ENCODE measurements around the gene GABRB2.
"Not testable (repeated sequence)": the region's sequence is repeated elsewhere in the genome, so short reads cannot be mapped to it uniquely, and the experiment has no call there.

Gene GABRB2

GRCh38 chr5:161546470-161547301 lies at the start of gene GABRB2:
GABRB2 (minus strand) TSS chr5:161546725; CDS start chr5:161546643, 82 bp downstream.
- DNase-seq, result no peak

DNA sequence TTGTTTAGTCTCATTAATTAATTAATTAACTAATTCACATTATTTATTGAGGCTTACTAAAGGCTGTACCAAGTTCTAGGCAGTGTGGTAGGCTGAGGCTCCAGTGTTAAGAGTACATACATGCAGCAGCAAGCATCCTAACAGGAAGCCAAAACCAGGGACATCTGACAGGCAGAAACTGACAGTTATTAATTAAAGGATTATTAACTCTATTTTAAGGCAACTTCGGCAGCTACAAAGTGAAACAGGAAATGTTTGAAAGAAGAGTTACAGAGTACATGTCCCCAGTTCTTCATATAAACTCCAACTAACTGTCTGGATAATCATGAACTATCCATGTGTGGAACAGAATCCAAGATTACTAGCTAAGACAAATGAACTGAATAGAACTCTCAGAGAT lies 39.3 kb upstream of the GABRB2 start:
- DNase-seq, result no peak

- DNase-seq, result no peak
Measured at GRCh38 chr5:161580621-161581020, 34.1 kb upstream of the GABRB2 start.

DNA sequence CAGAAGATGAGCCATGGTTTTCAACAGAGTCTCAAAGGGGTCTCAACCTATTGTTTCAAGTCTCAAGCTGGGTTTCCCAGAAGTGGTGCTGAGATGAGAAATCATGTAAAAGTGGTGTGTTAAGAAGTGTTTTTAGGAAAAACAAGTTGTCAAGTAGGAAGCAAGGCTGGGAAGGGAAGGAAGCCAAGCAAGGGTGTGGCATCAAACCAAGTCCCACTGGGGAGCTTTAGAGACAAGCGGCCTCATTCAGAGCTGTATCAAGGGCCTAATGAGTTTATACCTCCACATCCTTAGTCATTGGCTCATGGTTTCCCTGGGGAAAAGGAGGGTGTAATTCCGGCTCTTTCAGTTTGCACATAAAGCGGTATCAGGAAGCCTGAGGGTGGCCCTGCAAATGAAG lies 26.4 kb upstream of the GABRB2 start:
- DNase-seq, result no peak

GRCh38 chr5:161566081-161566480 lies 19.6 kb upstream of the GABRB2 start:
- DNase-seq, result no peak

DNA sequence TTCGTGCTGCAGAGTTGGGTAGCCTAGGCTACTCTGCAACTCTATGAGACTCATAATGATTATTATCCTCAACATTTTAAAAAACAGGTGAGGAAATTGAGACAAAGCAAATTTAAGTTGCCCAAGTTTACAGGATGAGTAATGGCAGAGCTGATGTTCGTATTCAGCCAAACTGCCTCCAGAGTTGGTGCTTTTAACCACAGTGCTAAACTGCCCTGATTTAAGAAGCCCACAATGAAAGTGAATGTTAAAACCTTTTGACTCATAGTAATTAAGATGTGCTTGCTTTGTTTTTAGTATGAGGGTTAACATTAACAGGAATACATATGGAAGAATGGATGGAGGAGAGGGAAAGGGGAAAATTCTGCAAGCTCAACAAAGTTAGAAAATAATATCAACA lies 15.9 kb upstream of the GABRB2 start:
- no peak for DNase-seq

GRCh38 chr5:161549106-161549505 lies 2.6 kb upstream of the GABRB2 start:
- no peak for DNase-seq

DNA sequence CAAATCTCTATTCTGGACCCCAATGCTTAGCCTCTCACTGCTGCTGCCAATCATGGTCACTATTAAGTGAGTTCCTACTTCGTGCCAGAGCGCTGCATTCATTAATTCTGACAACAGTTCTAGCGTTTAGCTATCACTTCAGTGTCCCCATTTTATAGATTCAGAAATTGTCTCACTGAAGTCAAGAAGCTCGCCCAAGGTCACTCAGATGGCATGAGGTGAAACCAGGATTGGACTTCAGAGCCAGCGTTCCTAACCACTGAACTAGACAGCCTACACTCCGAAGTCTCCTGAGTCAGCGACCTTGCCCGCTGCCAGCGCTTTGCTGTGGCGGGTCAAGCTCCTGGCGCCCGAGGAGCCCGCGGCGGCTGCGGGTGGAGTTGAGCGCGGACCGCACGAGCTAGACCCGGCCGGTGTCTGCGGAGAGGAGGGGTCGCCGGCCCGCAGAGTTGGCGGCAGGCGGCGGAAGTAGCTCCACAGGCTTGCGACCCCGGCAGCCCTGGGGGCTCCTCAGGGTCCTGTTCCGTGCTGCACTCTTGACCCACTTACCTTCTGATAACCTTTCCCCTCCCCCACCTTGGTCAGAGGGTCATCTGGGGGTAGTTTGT lies 2.1 kb upstream of the GABRB2 start:
- DNase-seq, result no peak

DNA sequence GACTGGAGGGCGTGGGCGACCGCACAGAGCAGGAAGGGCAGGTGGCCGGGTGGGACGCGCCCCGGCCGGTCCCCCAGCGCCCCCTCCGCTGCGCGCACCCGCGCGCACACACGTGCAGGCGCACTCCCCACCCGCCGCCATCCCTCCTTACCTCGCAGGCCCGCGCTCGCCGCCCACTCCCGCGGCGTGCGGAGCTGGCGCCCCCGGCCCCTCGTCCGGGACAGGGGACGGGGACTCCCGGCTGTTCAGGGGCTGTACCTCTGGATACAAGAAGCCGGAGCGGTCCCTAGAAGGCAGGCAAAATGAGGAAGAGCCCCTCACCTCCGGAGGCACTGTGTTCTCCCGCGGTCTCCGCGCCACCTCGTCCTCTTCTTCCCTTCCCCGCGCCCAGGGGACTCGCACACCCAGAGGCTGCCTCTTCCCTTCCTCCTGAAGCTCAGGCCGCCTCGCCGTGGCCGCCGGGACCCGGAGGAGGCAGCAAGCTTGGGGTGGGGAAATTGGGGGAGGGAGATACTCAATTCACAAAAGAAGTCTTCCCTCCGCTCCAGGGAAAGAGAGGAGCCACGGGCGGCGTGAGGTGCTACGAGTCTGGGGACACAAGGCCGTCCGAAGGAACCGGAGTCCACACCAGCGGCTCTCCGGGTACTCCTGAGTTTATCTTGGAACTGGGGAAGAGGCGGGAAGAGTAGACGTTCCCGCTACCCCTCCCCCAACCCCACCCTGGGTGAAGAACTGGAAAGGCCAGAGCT lies 1.4 kb upstream of the GABRB2 start:
- DNase-seq, result no peak

DNA sequence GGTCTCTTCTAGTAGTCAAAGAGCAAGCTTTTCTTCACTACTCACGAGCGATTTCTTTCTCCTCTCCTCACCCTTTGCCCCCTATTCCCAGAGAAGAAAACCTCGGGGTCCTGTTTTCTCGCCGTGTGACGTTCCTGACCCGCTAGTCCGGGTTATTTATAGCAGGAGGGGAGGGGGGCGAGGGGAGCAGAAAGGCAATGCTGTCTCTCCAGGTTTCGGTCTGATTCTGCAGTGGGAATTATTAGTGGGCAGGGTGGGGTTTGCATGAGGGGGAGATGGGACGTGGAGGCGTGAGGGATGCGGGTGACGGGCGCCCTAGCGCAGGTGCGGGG lies 847 bp upstream of the GABRB2 start:
- no peak for DNase-seq

- DNase-seq, result no peak
Measured at GRCh38 chr5:161546095-161546469, 443 bp downstream of the GABRB2 start.

DNA sequence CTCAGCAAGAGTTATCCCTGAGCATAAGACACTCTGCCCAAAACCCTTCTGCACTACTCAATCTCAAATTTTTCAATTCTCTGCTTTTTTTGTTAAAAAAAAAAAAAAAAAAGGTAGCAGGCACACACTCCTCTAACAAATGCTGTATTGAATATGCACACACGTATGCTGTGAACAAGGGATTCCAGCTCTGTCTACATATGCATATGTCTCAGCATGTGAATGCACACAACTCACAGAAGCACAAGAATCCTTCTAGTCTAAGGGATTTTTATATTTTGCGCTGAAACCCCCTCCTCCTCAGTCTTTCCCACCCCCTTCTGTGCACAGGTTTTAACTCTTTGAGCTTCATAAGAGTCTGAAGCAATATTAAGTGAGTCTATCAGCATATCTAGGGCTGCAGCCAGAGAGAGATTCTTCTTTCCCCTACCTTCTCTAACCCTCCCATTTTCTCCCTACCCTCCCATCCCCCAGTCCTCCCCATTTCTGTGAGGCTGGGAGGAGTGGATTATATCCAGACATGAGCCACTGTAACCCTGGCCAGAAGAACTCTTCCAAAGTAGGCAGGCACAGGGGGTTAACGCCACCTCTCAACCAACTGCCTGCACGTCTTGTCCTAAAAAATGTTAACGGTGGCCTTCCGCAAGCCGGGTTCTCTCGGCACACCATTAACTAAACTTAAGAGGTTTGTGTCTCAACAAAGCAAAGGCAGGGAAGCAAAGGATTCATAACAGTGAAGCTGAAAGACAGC lies 1.0 kb downstream of the GABRB2 start:
- no peak for DNase-seq

- DNase-seq, result no peak
Measured at GRCh38 chr5:161544350-161544765, 2.2 kb downstream of the GABRB2 start.

DNA sequence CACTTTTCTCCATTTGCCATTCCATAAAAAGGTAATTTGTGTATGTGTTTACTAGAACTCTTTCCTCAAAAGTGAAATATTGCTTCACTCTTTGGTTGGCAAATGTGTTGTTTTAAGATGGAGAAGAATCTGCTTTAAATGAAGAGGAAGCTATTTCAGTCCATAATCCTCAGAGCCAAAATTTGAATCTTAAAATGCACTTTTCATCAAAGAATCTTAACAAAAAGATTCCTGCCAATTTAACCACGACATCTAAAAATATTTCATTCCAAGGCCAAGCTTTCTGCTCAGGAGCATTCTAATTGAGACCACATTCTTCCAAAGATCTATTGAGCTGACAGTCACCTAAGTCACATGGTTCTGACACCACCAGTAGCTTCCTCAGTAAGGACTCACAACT lies 7.5 kb downstream of the GABRB2 start:
- DNase-seq, result no peak

DNA sequence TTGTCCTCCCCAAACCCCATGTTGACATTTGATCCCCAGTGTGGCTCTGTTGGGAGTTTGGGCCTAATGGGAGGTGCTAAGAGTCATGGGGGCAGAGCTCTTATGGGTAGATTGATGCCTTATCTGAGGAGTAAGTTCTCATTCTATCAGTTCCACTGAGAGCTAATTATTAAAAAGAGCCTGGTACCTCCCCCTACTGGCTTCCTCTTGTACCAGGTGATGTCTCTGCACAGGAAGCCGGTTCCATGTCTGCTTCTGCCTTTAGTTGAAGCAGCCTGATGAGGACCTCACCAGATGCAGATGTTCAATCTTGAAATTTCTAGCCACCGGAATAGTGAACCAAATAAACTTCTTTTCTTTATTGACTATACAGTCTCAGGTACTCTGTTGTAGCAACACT lies 10.8 kb downstream of the GABRB2 start:
- DNase-seq, result no peak

GRCh38 chr5:161530700-161531099 lies 15.8 kb downstream of the GABRB2 start:
- DNase-seq, result no peak

- DNase-seq, result no peak
Measured at GRCh38 chr5:161513942-161514341, 32.6 kb downstream of the GABRB2 start.

GRCh38 chr5:161507591-161507990 lies 38.9 kb downstream of the GABRB2 start:
- no peak for DNase-seq

DNA sequence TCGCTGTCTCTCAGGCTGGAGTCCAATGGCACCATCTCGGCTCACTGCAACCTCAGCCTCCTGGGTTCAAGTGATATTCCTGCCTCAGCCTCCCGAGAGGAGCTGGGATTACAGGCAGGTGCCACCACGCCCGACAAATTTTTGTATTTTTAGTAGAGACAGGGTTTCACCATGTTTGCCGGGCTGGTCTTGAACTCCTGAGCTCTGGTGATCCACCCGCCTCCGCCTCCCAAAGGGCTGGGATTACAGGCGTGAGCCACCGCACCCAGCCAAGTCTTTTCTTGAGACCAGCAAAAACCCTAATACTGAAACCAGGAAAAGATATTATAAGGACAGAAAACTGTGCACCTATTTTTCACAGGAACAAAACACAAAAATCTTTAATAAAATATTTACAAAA lies 41.4 kb downstream of the GABRB2 start:
- not testable (repeated sequence) for DNase-seq

GRCh38 chr5:161498531-161498930 lies 48.0 kb downstream of the GABRB2 start:
- DNase-seq, result no peak

GRCh38 chr5:161483721-161484120 lies 62.8 kb downstream of the GABRB2 start:
- no peak for DNase-seq

DNA sequence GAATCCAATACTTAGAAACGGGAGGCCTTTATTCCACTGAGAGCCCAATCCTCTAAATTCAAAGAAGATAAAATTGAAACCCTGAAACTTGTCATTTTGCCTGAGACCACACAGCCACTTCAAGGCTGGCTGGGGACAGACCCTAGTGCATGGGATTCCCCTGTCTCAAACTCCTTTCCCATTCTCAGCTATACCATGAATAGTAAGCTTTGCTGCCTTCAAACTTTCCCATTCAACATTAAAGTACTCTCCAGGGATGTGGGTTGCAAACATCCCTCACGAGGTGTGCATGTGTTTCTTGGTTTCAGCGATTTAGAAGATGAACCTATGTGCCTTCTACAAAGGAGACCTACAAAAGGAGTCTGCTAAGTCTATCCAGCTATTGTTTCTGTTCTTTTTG lies 64.6 kb downstream of the GABRB2 start:
- no peak for DNase-seq

GRCh38 chr5:161471211-161471950 lies 75.1 kb downstream of the GABRB2 start:
- DNase-seq, result no peak

Measured in NCI-H510A (cell line).